ENCODE results near the gene MYO9B. TPM values are rescaled to one million over a fixed set of nuclear protein-coding genes. Genes with fewer than 3 reads are reported as not detected.
A peak's percentile ranks its signal among the peaks of the same experiment; 100 is the strongest.

Gene MYO9B
- total and polyA plus RNA-seq, 11 donors = 24.2 to 89.4 (median 31.3) TPM

GRCh38 chr19:17125728-17126677, 50.4 kb downstream of the MYO9B start:
- intact Hi-C loops (cut with DNase I) = no loop called here
- Histone ChIP-seq H3K27me3 (no peaks in the 10 kb centered on the region), H3K4me3 (peak overlapping the region in 3 of 12 donors; percentile 9 to 42 (median 11)), H3K9me3 (no peaks in the 10 kb centered on the region), H3K4me1 (peaks cover 0 to 47% (median 17%) of the 10 kb centered on the region in 12 donors), H3K27ac (peak overlapping the region; percentile 13 to 96 (median 69)), H3K36me3 (peaks cover 0 to 33% (median 0%) of the 10 kb centered on the region in 9 donors)
- no peak for TF ChIP-seq POLR2A (IDR thresholded peaks at IDR 0.05)
- TF ChIP-seq CTCF (IDR thresholded peaks at IDR 0.05) = no peak
- 41 to 51% (median 48%) methylated on average over 22 to 23 of the region's 23 CpGs for WGBS, 4 donors
- peak; percentile 71 to 83 (median 74) for DNase-seq
- peak; percentile 66 to 87 (median 84) for ATAC-seq

- WGBS, 4 donors = 90 to 98% (median 96%) methylated on average over 6 of the region's 6 CpGs
- Histone ChIP-seq H3K27ac (peak overlapping the region in 1 of 12 donors; percentile 1), H3K36me3 (peaks cover 0 to 25% (median 0%) of the 10 kb centered on the region in 9 donors), H3K9me3 (no peaks in the 10 kb centered on the region), H3K4me3 (no peak overlapping the region), H3K4me1 (peaks cover 0 to 36% (median 16%) of the 10 kb centered on the region in 12 donors), H3K27me3 (no peaks in the 10 kb centered on the region)
- intact Hi-C loops (cut with DNase I) = no loop called here
- TF ChIP-seq POLR2A (IDR thresholded peaks at IDR 0.05) (no peak), CTCF (IDR thresholded peaks at IDR 0.05) (no peak)
- DNase-seq (no peak), ATAC-seq (no peak)
Observed at GRCh38 chr19:17127671-17128070, 52.1 kb downstream of the MYO9B start.

GRCh38 chr19:17128403-17128802, 52.8 kb downstream of the MYO9B start:
- Histone ChIP-seq H3K9me3 (no peaks in the 10 kb centered on the region), H3K4me1 (peaks cover 0 to 39% (median 16%) of the 10 kb centered on the region in 12 donors), H3K27me3 (no peaks in the 10 kb centered on the region), H3K4me3 (no peak overlapping the region), H3K36me3 (peaks cover 0 to 20% (median 0%) of the 10 kb centered on the region in 9 donors), H3K27ac (no peak overlapping the region)
- 94 to 99% (median 98%) methylated on average over 10 to 12 of the region's 12 CpGs for WGBS, 4 donors
- intact Hi-C loops (cut with DNase I) = no loop called here
- ATAC-seq = no peak
- TF ChIP-seq POLR2A (IDR thresholded peaks at IDR 0.05) (no peak), CTCF (IDR thresholded peaks at IDR 0.05) (no peak)
- no peak for DNase-seq

- no peak overlapping the region for H3K27ac ChIP-seq
- TF ChIP-seq CTCF (IDR thresholded peaks at IDR 0.05) (no peak), POLR2A (IDR thresholded peaks at IDR 0.05) (no peak)
- intact Hi-C loops (cut with DNase I) = no loop called here
- peaks cover 0 to 20% (median 0%) of the 10 kb centered on the region in 9 donors for H3K36me3 ChIP-seq
- no peak for DNase-seq
- peaks cover 0 to 37% (median 16%) of the 10 kb centered on the region in 12 donors for H3K4me1 ChIP-seq
- ATAC-seq = no peak
- no peaks in the 10 kb centered on the region for H3K9me3 ChIP-seq
- H3K4me3 ChIP-seq = no peak overlapping the region
- 95 to 97% (median 95%) methylated on average over 9 of the region's 9 CpGs for WGBS, 4 donors
- H3K27me3 ChIP-seq = no peaks in the 10 kb centered on the region
Observed at GRCh38 chr19:17128820-17129219, 53.2 kb downstream of the MYO9B start.

Data from heart left ventricle (tissue), 16 donors.